OCI-LY1 (cell line): ENCODE data around the gene DTX2.
"Not testable (repeated sequence)": the region's sequence is repeated elsewhere in the genome, so short reads cannot be mapped to it uniquely, and the experiment has no call there.

Experiments
- H2AFZ ChIP-seq: fragments of 200-600 bp; sonication (generic), shearing (Covaris generic); 2 replicates; pipeline ENCODE4 v1.6.0; 2014; ENCODE audit warnings: antibody characterized with exemption, mild to moderate bottlenecking, low read length
- H3F3A ChIP-seq: fragments of 200-600 bp; sonication (generic), shearing (Covaris generic); 2 replicates; pipeline ENCODE4 v1.6.0; 2014; ENCODE audit warnings: mild to moderate bottlenecking, antibody characterized with exemption, low read length, moderate library complexity; ENCODE audit not compliant: insufficient read depth
- H3K27ac ChIP-seq: fragments of 200-600 bp; sonication (generic); 2 replicates; pipeline ENCODE4 v1.5.1; 2014; ENCODE audit warnings: low read length, mixed run types, mild to moderate bottlenecking, low read depth; ENCODE audit not compliant: poor library complexity, severe bottlenecking
- H3K27me3 ChIP-seq: fragments of 200-600 bp; sonication (generic); 2 replicates; pipeline ENCODE4 v1.6.0; 2014; ENCODE audit warnings: antibody characterized with exemption, mild to moderate bottlenecking, low read length, moderate library complexity; ENCODE audit not compliant: insufficient read depth
- H3K36me3 ChIP-seq: fragments of 200-600 bp; sonication (generic); 2 replicates; pipeline ENCODE4 v1.6.1; 2014; ENCODE audit warnings: mild to moderate bottlenecking, antibody characterized with exemption, low read length, moderate library complexity, mixed read lengths; ENCODE audit not compliant: insufficient read depth
- H3K4me1 ChIP-seq: fragments of 200-600 bp; sonication (generic); 2 replicates; pipeline ENCODE4 v1.5.1; 2014; ENCODE audit warnings: mild to moderate bottlenecking, low read length, moderate library complexity; ENCODE audit not compliant: insufficient read depth, severe bottlenecking
- H3K4me2 ChIP-seq: fragments of 200-600 bp; sonication (generic), shearing (Covaris generic); 2 replicates; pipeline ENCODE4 v1.6.1; 2014; ENCODE audit warnings: low read length
- H3K4me3 ChIP-seq: fragments of 200-600 bp; sonication (generic); 2 replicates; pipeline ENCODE4 v1.5.1; 2014; ENCODE audit warnings: low read length, low read depth, mild to moderate bottlenecking, mixed read lengths; ENCODE audit not compliant: poor library complexity, severe bottlenecking
- H3K79me2 ChIP-seq: fragments of 200-600 bp; shearing (Covaris generic); 2 replicates; pipeline ENCODE4 v1.6.1; 2016; ENCODE audit warnings: mixed run types, low read length, mixed read lengths; ENCODE audit not compliant: insufficient read depth
- H3K9ac ChIP-seq: fragments of 200-600 bp; sonication (generic), shearing (Covaris generic); 2 replicates; pipeline ENCODE4 v1.6.1; 2014; ENCODE audit warnings: mild to moderate bottlenecking, low read length, mixed read lengths
- H3K9me2 ChIP-seq: fragments of 200-600 bp; sonication (generic), shearing (Covaris generic); 2 replicates; pipeline ENCODE4 v1.6.1; 2014; ENCODE audit warnings: low read depth, mild to moderate bottlenecking, low read length, mixed read lengths
- H3K9me3 ChIP-seq: fragments of 200-600 bp; shearing (Covaris generic); 2 replicates; pipeline ENCODE4 v1.6.1; 2014; ENCODE audit warnings: low read length, mixed read lengths
- H4K20me1 ChIP-seq: fragments of 200-600 bp; sonication (generic), shearing (Covaris generic); 2 replicates; pipeline ENCODE4 v1.6.0; 2016; ENCODE audit warnings: mild to moderate bottlenecking, low read length; ENCODE audit not compliant: insufficient read depth

The DTX2 gene

DNA sequence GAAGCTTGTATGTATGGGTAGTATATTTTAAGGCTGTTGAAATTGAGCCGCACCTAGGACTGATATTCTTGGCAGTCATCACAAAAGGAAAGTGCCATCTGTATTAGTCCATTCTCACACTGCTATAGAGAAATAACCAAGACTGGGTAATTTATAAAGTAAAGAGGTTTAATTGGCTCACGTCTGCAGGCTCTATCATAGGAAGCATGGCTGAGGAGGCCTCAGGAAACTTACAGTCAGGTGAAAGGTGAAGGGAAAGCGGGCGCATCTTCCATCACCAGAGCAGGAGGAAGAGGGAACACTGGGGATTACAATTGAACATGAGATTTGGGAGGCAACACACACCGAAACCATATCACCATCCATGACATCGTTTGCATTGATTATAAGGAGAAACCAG is 90.5 kb downstream of the DTX2 start:
- H3K27me3 ChIP-seq, H3K4me1 ChIP-seq, H3K27ac ChIP-seq, H3K9me2 ChIP-seq, H3K9me3 ChIP-seq, H4K20me1 ChIP-seq, H3K4me2 ChIP-seq, H2AFZ ChIP-seq, H3K9ac ChIP-seq, H3K4me3 ChIP-seq, H3F3A ChIP-seq: not testable (repeated sequence)
- Histone ChIP-seq H3K36me3 (peaks cover 22% of the 10 kb centered on the region; the same call in 1 of the 2 replicates), H3K79me2 (peaks cover 12% of the 10 kb centered on the region)
